Esophagus (tissue), 2 donors: ENCODE data around the gene SHISA9. TPM values are rescaled to one million over a fixed set of nuclear protein-coding genes. Genes with fewer than 3 reads are reported as not detected.
A peak's percentile ranks its signal among the peaks of the same experiment; 100 is the strongest.

Experiments used
- H3K27ac ChIP-seq, 2 donors: one replicate each; pipeline ENCODE4 v1.5.1; 2013; ENCODE audit warnings: low read depth in 2 of 2, mild to moderate bottlenecking in 2 of 2, inconsistent platforms in 1 of 2, low read length in 1 of 2, moderate library complexity in 1 of 2
- H3K27me3 ChIP-seq, 2 donors: one replicate each; pipeline ENCODE4 v1.6.1; 2013; ENCODE audit warnings: low read length in 2 of 2, control low read depth in 1 of 2, mild to moderate bottlenecking in 1 of 2; ENCODE audit not compliant: insufficient read depth in 2 of 2, control insufficient read depth in 1 of 2
- H3K36me3 ChIP-seq, 2 donors: one replicate each; pipeline ENCODE4 v1.6.1; 2013; ENCODE audit warnings: low read length in 1 of 2; ENCODE audit not compliant: control insufficient read depth in 2 of 2, insufficient read depth in 2 of 2
- H3K4me1 ChIP-seq, 2 donors: one replicate each; pipeline ENCODE4 v1.6.1; 2013; ENCODE audit warnings: low read length in 1 of 2; ENCODE audit not compliant: control insufficient read depth in 2 of 2, insufficient read depth in 2 of 2
- H3K4me3 ChIP-seq, 2 donors: one replicate each; pipeline ENCODE4 v1.5.1; 2013; ENCODE audit warnings: low read length in 2 of 2, mild to moderate bottlenecking in 2 of 2, low read depth in 1 of 2, moderate library complexity in 1 of 2
- H3K9me3 ChIP-seq, 2 donors: one replicate each; pipeline ENCODE4 v1.6.1; 2013; ENCODE audit warnings: mild to moderate bottlenecking in 2 of 2, low read depth in 1 of 2, low read length in 1 of 2, moderate library complexity in 1 of 2; ENCODE audit not compliant: control insufficient read depth in 2 of 2, insufficient read depth in 1 of 2
- WGBS, 2 donors: extraction: QIAGEN DNeasy Blood & Tissue Kit; methylation state at CpG; one replicate each; pipeline ENCODE4 v1.1.7; 2013; 5-methylcytosine and 5-hydroxymethylcytosine counted together
- polyA plus RNA-seq, 2 donors: library from polyadenylated mRNA; stranded (reverse); fragments of 200-250 nt; gene quantifications; one replicate each; pipeline ENCODE4 v1.2.3, GENCODE V29; 2013
- donor health status: healthy with polysubstance abuse.
- donor health status: Bipolar disorder and iron deficiency.

Gene SHISA9
- polyA plus RNA-seq, 2 donors = 0.04 to 0.07 TPM

DNA sequence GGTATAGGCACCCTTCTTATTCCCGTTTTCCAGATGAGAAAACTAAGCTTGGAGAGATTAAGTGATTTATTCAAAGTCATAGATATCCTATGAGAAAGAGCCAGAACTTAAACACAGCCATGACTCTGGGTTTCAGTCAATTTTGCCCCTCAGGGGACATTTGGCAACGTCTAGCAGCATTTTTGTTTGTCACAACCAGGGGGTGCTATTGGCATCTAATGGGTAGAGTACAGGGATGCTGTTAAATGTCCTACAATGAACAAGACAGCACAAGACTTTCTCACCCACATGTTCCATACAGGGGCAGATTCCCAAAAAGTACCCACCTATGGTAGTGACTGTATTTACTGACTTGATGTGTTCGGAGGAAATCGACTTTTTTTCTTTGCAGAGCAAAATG, 4.8 kb upstream of the SHISA9 start:
- Histone ChIP-seq H3K27me3 (peaks cover 0 to 5% of the 10 kb centered on the region in 2 donors), H3K36me3 (no peaks in the 10 kb centered on the region), H3K4me3 (no peak overlapping the region), H3K9me3 (no peaks in the 10 kb centered on the region), H3K27ac (no peak overlapping the region), H3K4me1 (peaks cover 0 to 4% of the 10 kb centered on the region in 2 donors)
- WGBS, 2 donors = 33 to 35% methylated on average over 4 of the region's 4 CpGs

DNA sequence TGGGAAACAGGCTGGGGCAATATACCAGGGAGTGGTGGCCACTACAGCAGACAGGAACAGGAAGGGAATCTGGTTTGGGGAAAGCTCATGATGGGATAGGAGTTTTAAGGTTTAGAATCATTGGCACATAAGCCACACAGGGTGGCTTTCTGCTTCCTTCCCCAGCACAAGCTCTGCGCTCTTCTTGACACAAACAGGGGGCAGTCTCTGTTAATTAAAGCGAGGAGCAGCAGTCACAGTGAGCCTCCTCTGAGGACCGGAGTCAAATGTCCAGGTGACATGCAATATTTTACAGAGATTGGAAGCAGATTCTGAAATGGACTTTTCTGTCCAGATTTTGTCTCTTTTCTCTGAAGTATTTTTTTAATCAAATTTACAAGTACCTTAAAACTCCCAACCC, 2.8 kb upstream of the SHISA9 start:
- H3K9me3 ChIP-seq = no peaks in the 10 kb centered on the region
- peaks cover 4 to 5% of the 10 kb centered on the region in 2 donors for H3K4me1 ChIP-seq
- no peaks in the 10 kb centered on the region for H3K36me3 ChIP-seq
- 45 to 67% methylated on average over 3 of the region's 3 CpGs for WGBS, 2 donors
- no peak overlapping the region for H3K27ac ChIP-seq
- peaks cover 7 to 9% of the 10 kb centered on the region in 2 donors for H3K27me3 ChIP-seq
- no peak overlapping the region for H3K4me3 ChIP-seq

DNA sequence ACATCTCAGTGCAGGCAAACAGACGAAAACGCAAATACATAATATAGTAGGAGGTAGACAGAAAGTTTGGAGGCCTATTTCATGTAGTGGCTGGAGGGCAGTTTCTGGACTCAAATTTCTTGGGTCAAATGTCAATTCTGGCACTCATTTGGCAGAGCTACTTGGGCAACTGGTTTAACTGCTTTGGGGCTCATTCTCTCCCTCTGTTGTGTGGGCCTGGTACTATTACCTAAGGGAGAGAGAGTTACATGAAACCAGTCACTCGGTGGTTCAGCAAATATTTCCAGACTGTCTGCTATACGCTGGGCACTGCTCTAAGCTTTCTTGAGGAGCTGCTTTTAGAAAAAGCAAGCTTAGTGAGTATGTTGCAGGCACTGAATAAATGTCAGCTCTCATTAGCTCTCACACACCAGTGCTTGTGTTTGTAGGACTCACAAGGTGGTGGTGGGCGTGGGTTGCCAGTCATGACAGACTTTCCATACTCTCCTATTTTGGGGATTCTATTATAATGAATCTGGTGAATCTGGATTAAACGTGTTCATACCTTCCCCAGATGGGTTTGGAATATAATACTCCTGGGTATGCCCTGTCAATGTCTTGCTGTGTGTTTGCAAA, 1.8 kb upstream of the SHISA9 start:
- H3K27me3 ChIP-seq = peaks cover 10 to 12% of the 10 kb centered on the region in 2 donors
- no peak overlapping the region for H3K4me3 ChIP-seq
- 58 to 64% methylated on average over 6 of the region's 6 CpGs for WGBS, 2 donors
- no peak overlapping the region for H3K27ac ChIP-seq
- H3K36me3 ChIP-seq = no peaks in the 10 kb centered on the region
- no peaks in the 10 kb centered on the region for H3K9me3 ChIP-seq
- peaks cover 4 to 5% of the 10 kb centered on the region in 2 donors for H3K4me1 ChIP-seq

DNA sequence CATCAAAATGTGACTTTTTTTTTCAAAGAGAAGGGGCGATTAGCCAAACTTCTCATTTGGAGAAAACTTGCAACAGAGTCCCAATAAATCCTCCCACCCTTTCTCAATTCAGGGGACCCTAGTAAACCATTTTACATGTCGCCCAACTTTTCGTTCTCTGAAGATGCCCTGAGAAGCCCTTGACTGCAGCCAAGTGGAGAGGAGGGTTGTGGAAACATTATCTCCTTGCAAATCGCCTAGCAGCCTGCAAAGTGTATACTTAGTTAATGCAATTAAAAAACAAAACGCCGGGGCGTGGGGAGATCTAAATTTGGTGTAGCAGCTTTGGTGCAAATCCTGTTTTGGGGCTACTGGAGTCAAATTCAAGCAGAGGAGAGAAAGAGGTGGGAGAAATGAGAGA, 1.2 kb upstream of the SHISA9 start:
- H3K4me1 ChIP-seq = peaks cover 4 to 5% of the 10 kb centered on the region in 2 donors
- no peaks in the 10 kb centered on the region for H3K9me3 ChIP-seq
- H3K36me3 ChIP-seq = no peaks in the 10 kb centered on the region
- H3K4me3 ChIP-seq = no peak overlapping the region
- H3K27ac ChIP-seq = no peak overlapping the region
- 35 to 42% methylated on average over 7 of the region's 7 CpGs for whole genome bisulfite sequencing, 2 donors
- peaks cover 10 to 12% of the 10 kb centered on the region in 2 donors for H3K27me3 ChIP-seq

DNA sequence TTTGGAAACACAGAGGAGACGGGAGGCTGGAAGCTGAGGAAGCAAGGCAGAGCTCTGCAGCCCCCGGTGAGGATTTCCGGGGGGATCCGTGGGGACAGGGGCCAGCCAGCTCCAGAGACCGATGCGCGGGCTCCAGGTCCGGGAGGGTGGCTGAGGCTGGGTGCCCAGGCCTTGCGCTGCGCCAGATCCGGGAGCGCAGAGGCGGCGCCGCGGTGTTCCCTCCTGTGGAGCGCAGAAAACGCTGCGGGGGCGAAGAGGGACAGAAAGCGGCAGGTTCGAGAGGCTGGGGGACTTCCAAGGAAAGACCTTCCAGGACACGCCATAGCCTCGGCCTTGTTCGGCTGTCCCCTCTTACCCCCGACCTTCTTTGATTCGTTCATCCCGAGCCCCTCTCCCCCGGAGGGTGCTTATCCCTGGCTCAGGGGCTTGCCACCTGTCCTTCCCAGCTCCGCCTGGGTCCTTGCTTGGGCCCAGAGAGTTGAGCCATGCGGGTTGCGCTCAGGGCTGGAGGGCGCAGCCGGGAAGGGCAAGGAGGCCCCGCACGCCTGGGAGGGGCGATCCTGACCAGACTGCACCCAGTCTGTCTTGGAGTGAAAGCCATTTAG, 697 bp upstream of the SHISA9 start:
- H3K4me1 ChIP-seq = peaks cover 4 to 5% of the 10 kb centered on the region in 2 donors
- no peak overlapping the region for H3K27ac ChIP-seq
- H3K4me3 ChIP-seq = no peak overlapping the region
- peaks cover 10 to 12% of the 10 kb centered on the region in 2 donors for H3K27me3 ChIP-seq
- WGBS, 2 donors = 5 to 6% methylated on average over 33 to 37 of the region's 37 CpGs
- H3K9me3 ChIP-seq = no peaks in the 10 kb centered on the region
- no peaks in the 10 kb centered on the region for H3K36me3 ChIP-seq

DNA sequence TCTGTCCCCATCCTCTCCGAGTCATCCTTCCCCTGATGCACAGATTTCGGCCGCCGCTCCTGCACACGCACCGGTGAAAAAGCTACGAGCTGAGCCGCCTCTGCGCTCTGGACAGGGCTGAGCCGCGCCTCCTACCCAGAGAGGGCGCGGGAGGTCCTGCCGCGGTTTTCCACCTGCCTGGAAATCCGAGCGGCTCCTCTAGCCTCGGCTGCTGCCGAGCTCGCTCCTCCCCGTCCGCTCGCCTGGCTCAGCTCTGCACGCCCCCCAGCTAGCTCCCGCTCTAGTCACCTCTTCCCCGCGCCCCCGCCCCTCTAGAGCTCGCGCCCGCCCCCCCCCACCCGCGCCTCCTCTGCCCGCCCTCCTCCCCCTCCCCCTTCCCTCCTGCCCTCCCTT, 198 bp upstream of the SHISA9 start:
- Histone ChIP-seq H3K4me3 (peak overlapping the region in 1 of 2 donors; percentile 41), H3K36me3 (no peaks in the 10 kb centered on the region), H3K27ac (no peak overlapping the region), H3K4me1 (peaks cover 4 to 5% of the 10 kb centered on the region in 2 donors), H3K9me3 (no peaks in the 10 kb centered on the region), H3K27me3 (peaks cover 10 to 12% of the 10 kb centered on the region in 2 donors)
- 2% methylated on average over 26 to 32 of the region's 34 CpGs for WGBS, 2 donors

DNA sequence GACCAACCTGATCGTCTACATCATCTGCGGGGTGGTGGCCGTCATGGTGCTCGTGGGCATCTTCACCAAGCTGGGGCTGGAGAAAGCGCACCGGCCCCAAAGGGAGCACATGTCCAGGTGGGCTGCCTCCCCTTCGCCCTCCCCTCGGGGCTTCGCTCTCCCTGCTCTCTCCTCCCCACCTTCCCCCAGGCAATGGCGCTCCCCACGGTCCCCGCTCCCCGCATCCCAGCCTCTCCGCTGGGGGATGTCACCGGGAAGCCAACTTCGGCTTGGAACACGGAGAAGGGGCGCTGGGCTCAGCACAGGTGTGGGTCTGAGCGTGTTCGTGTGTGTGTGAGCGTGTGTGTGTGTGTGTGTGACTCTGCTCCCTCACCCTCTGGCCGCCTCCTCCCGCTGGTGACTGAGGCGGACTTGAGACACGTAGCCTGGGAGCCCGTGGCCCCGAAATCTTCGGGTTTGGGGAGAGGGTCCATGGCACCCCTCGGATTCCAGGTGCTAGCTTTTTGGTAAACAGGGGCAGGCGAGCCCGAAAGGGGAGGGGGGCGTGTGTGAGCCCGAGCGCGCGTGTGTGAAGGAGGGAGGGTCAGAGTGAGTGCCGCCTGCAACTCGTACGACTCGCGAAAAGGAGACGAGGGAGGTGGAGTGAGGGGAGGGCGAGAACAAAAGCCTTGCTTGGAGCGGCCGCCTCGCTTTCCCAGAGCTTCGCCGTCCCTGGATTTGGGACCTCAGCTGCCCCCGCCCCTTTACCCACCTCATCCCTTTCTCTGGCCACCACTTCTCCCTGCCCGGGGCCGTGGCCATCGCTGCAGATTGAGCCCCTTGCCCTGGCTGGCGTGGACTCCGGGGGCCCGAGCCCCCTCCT, 1.3 kb downstream of the SHISA9 start:
- Histone ChIP-seq H3K27ac (no peak overlapping the region), H3K9me3 (no peaks in the 10 kb centered on the region), H3K27me3 (peaks cover 10 to 12% of the 10 kb centered on the region in 2 donors), H3K36me3 (no peaks in the 10 kb centered on the region), H3K4me1 (peaks cover 4 to 5% of the 10 kb centered on the region in 2 donors), H3K4me3 (peak overlapping the region in 1 of 2 donors; percentile 41)
- WGBS, 2 donors = 2 to 4% methylated on average over 44 to 55 of the region's 55 CpGs

DNA sequence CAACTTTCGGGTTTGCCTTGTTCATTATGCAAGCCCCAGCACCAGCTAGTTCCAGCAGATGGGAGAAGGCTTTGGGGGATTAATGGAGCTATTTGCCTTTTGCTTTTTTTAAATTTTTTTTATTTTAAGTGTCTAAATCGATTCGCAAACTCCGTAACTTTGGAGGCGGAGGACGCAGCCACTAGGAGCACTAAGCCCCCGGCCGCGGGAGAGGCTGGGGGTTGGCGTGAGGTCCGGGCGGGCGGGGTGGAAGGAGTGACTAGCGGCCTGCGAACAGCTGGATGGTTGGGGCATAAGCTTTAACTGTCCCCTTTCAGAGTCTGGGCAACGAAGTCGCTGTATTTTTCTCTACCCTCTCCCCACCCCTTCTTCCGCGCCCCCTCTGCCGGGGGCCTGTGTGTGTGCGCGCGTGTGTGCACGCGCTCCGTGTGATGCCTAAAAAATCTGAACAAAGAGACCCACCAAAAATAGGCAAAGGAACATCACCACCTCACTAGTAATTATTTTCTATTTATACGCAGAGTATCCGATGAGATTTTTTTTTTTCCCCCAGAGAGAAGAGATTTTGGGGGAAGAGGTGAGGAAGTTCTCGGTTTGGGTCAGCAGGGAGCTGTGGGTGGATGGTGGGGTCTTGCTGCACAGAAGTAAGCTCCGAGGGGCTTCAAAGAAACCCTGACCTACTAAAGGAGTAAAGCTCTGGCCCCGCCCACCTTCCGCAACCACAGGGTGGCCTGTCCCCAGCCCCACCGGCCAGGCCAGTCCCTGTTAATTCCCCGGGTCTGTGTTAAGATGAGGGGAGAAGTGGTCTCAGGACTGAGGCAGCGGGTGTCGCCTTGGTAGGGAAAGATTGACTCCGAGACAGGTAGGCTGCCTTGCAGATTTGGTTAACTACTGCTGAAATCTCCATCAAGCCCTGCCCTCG, 2.3 kb downstream of the SHISA9 start:
- 7 to 12% methylated on average over 38 of the region's 38 CpGs for WGBS, 2 donors
- no peaks in the 10 kb centered on the region for H3K36me3 ChIP-seq
- no peaks in the 10 kb centered on the region for H3K9me3 ChIP-seq
- peak overlapping the region in 1 of 2 donors; percentile 41 for H3K4me3 ChIP-seq
- peaks cover 4 to 5% of the 10 kb centered on the region in 2 donors for H3K4me1 ChIP-seq
- peaks cover 10 to 12% of the 10 kb centered on the region in 2 donors for H3K27me3 ChIP-seq
- H3K27ac ChIP-seq = no peak overlapping the region

DNA sequence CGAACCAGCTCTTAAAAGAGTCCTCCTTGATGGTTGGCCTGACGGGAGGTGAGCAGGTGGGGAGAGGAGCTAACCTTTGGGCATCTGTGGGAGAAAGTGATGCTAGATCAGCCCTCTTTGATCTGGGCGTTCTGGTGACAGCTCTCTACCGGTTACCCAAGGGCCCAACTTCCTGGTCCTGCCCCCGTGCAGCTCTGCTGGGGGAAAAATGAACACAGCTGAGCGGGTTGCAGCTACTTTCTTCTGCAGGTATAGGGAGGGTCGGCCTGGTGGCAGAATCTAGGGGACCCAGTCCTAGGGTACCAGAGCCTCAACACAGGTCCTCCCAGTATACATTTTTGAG, 2.9 kb downstream of the SHISA9 start:
- Histone ChIP-seq H3K4me1 (peaks cover 4 to 5% of the 10 kb centered on the region in 2 donors), H3K27ac (no peak overlapping the region), H3K9me3 (no peaks in the 10 kb centered on the region), H3K4me3 (no peak overlapping the region), H3K36me3 (no peaks in the 10 kb centered on the region), H3K27me3 (peaks cover 10 to 12% of the 10 kb centered on the region in 2 donors)
- WGBS, 2 donors = 37 to 38% methylated on average over 7 of the region's 7 CpGs
